AG04450 (cell line): ENCODE data around the gene LAG3. TPM values are rescaled to one million over a fixed set of nuclear protein-coding genes. Genes with fewer than 3 reads are reported as not detected.

Experiments
- CTCF ChIA-PET: fragments of 300-600, 350-600 bp; formaldehyde crosslinking; extraction: SDS; loops from one replicate; lab custom pipeline; 2022; ENCODE audit warnings: antibody characterized with exemption, inconsistent platforms; lab: Charles Lee
- POLR2A ChIA-PET: fragments of 350-600 bp; formaldehyde crosslinking; extraction: SDS; loops from one replicate; lab custom pipeline; 2021; ENCODE audit warnings: antibody characterized with exemption, inconsistent platforms; lab: Yijun Ruan, JAX
- DNase-seq: peaks from one replicate; pipeline ENCODE4 v3.0.0-alpha.2; 2011; ENCODE audit warnings: low read depth, low spot score
- H3K27ac ChIP-seq: one replicate; pipeline ENCODE4 v1.5.1; 2012; ENCODE audit warnings: low read depth, low read length, control low read depth
- H3K27me3 ChIP-seq: one replicate; pipeline ENCODE4 v1.6.0; 2012; ENCODE audit warnings: low read length; ENCODE audit not compliant: control insufficient read depth, insufficient read depth
- H3K4me3 ChIP-seq: 2 replicates; pipeline ENCODE4 v1.5.1; 2011; ENCODE audit warnings: mild to moderate bottlenecking, low read depth, low read length, control low read depth
- H3K9me3 ChIP-seq: 2 replicates; pipeline ENCODE4 v1.5.1; 2012; ENCODE audit warnings: low read length; ENCODE audit not compliant: control insufficient read depth, insufficient read depth
- polyA plus RNA-seq: library from polyadenylated mRNA; depleted of rRNA; stranded (reverse); fragments of >200 nt; gene quantifications from 2 replicates; pipeline ENCODE4 v1.2.3, GENCODE V29; 2011
- TF ChIP-seq, protein P1 (sequence below): IDR thresholded peaks from 2 replicates; pipeline ENCODE4 v1.5.1; 2011; ENCODE audit warnings: low read depth, low read length, control low read depth, inconsistent platforms

Gene LAG3
- polyA plus RNA-seq, 1 experiment = 0.11 TPM

DNA sequence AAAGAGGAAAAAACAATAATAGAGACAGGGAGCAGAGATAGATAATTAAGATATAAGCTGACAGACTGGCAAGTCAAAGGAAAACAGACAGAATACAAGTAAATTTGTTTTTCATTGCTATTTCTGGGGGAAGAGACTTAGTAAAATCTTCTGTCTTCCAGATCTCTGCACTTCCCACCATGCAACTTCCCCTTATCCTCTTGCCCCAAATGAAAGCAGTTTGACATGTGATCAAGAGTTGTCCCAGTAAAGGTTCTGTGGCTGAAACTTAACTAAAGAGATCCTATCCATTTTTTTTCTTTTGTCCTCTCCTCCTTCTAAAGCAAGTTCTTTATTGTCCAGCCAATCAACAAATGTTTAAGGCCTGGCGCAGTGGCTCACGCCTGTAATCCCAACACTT is 17.9 kb upstream of the LAG3 start:
- CTCF ChIA-PET = interaction anchor here (0.6 to 5.7 kb wide), 28 partner anchors 8 to 185 kb away, joined by 3 to 165 read pairs (median 12); partner anchors contain the start of genes CD4, CDCA3, COPS7A and GNB3
- DNase-seq = no peak
- Histone ChIP-seq H3K9me3 (no peaks in the 10 kb centered on the region; the same call in 1 of the 2 replicates), H3K4me3 (no peak overlapping the region), H3K27ac (no peak overlapping the region), H3K27me3 (no peaks in the 10 kb centered on the region)
- TF ChIP-seq, protein P1, sequence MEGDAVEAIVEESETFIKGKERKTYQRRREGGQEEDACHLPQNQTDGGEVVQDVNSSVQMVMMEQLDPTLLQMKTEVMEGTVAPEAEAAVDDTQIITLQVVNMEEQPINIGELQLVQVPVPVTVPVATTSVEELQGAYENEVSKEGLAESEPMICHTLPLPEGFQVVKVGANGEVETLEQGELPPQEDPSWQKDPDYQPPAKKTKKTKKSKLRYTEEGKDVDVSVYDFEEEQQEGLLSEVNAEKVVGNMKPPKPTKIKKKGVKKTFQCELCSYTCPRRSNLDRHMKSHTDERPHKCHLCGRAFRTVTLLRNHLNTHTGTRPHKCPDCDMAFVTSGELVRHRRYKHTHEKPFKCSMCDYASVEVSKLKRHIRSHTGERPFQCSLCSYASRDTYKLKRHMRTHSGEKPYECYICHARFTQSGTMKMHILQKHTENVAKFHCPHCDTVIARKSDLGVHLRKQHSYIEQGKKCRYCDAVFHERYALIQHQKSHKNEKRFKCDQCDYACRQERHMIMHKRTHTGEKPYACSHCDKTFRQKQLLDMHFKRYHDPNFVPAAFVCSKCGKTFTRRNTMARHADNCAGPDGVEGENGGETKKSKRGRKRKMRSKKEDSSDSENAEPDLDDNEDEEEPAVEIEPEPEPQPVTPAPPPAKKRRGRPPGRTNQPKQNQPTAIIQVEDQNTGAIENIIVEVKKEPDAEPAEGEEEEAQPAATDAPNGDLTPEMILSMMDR = no peak
- POLR2A ChIA-PET = interaction anchor here (1.2 to 4.2 kb wide), 11 partner anchors 9 to 118 kb away, joined by 3 to 89 read pairs (median 11); partner anchors contain the start of genes COPS7A, P3H3, PTMS and SPSB2

DNA sequence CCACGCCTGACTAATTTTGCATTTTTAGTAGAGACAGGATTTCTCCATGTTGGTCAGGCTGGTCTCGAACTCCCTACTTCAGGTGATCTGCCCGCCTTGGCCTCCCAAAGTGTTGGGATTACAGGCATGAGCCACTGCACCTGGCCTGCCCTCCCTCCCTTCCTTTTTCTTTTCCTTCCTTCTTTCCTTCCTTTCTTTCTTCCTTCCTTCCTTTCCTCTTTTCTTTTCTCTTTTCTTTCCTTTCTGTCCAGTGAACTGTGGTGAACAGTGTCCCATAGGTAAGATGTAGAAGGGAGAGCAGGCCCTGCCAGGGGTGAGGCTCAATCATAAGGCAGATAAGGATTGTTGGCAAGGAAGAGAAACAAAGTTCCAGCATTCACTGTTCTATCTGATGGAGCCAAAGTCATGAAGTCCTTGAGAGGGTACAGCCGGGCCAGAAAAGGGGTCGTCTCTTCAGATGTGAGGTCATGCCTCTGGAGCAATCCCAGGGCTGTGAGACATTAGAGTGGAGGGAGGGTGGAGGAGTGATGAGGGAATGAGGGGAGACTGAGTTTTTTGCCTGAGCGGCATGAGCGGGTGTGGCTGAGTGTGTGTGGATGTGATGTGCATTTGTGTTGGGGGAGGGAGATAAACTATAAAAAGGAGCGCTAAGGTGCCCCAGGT is 15.2 kb upstream of the LAG3 start:
- Histone ChIP-seq H3K27ac (no peak overlapping the region), H3K4me3 (no peak overlapping the region), H3K27me3 (no peaks in the 10 kb centered on the region), H3K9me3 (no peaks in the 10 kb centered on the region; the same call in 1 of the 2 replicates)
- ChIA-PET POLR2A (no interaction called here), CTCF (interaction anchor here (0.7 to 1.8 kb wide), 2 partner anchors 9 to 21 kb away, joined by 5 to 9 read pairs; partner anchors contain the start of gene PTMS)
- TF ChIP-seq, protein P1 = no peak
- DNase-seq = no peak

DNA sequence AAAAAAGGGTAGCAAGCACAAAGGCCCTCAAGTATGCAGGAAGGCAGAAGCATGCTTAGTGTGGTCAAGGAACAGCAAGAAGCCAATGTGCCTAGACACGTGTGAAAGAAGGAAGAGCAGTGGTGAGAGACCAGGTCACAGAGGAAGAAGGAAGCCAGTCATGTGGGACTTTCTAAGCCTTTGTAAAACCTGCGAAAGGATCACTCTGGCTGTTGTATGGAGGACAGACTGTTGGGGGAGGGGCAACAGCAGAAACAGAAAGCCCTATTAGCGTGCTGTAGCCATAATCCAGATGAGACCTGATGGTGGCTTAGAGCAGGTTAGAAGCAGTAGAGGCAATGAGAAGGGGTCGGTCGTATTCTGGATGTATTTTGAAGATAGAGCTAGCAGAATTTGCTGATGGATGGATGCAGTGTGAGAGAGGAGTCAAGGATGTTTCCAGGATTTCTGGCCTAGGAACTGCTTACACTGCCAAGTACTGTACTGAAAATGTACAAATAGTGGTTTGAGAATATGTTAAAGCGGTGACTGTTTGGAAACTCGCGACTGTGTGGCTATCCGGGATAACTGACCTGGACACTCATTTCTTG is 13.7 kb upstream of the LAG3 start:
- Histone ChIP-seq H3K27ac (no peak overlapping the region), H3K9me3 (no peaks in the 10 kb centered on the region), H3K4me3 (no peak overlapping the region), H3K27me3 (no peaks in the 10 kb centered on the region)
- no peak for DNase-seq
- CTCF ChIA-PET = interaction anchor here (0.6 to 1.8 kb wide), 4 partner anchors 8 to 351 kb away, joined by 3 to 9 read pairs (median 4); partner anchors contain the start of gene PTMS
- POLR2A ChIA-PET = no interaction called here
- TF ChIP-seq, protein P1 = no peak

DNA sequence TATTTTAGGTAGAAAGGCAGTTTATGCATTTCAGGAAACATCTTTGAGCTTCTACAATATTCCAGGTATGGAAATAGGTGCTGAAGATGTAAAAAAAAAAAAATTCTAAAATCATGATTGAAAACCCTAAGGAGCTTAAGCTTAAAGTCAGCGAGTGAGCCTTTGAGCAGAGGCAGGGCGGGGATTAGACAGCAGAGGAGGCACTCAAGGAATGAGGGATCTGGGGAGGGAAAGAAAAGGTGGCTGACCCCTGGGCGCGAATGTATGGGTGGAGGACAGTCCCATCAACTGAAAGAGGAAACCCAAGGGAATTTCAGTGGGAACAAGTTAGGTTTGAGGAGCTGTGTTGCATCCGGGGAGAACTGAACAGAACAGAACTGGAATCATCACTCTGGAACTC is 12.6 kb upstream of the LAG3 start:
- ChIA-PET POLR2A (no interaction called here), CTCF (interaction anchor here (0.9 to 1.5 kb wide), 4 partner anchors 19 to 110 kb away, joined by 3 to 4 read pairs (median 3); no protein-coding TSS in a partner anchor)
- H3K9me3 ChIP-seq = no peaks in the 10 kb centered on the region
- no peak for DNase-seq
- no peak overlapping the region for H3K27ac ChIP-seq
- no peak overlapping the region for H3K4me3 ChIP-seq
- no peaks in the 10 kb centered on the region for H3K27me3 ChIP-seq
- TF ChIP-seq, protein P1 = no peak
